Neural crest cell (in vitro differentiated cells): ENCODE data around the gene ASIC3. TPM values are rescaled to one million over a fixed set of nuclear protein-coding genes. Genes with fewer than 3 reads are reported as not detected.

Source experiments
- DNase-seq: peaks from one replicate; pipeline ENCODE4 v3.0.0; 2021; ENCODE audit warnings: low read depth, mixed read lengths, low spot score
- H3K27ac Mint-ChIP-seq: one replicate; pipeline ENCODE4 v1.8.0; 2021; ENCODE audit warnings: mild to moderate bottlenecking, mixed read lengths; ENCODE audit not compliant: unreplicated experiment
- H3K27me3 Mint-ChIP-seq: 2 replicates; pipeline ENCODE4 v1.8.0; 2021; ENCODE audit warnings: low read depth, mild to moderate bottlenecking, mixed read lengths
- H3K36me3 Mint-ChIP-seq: 2 replicates; pipeline ENCODE4 v1.8.0; 2021; ENCODE audit warnings: low read depth, mild to moderate bottlenecking, mixed read lengths
- H3K4me1 Mint-ChIP-seq: 2 replicates; pipeline ENCODE4 v1.8.0; 2021; ENCODE audit warnings: mixed read lengths
- H3K4me3 Mint-ChIP-seq: one replicate; pipeline ENCODE4 v1.8.0; 2021; ENCODE audit warnings: mild to moderate bottlenecking, mixed read lengths
- H3K9me3 Mint-ChIP-seq: 2 replicates; pipeline ENCODE4 v1.8.0; 2021; ENCODE audit warnings: mixed read lengths
- total RNA-seq: library from RNA; stranded (reverse); gene quantifications from 2 replicates; pipeline ENCODE4 v1.2.1, GENCODE V29; 2021
- TF ChIP-seq, protein P1 (sequence below): fragments of 200-600 bp; sonication (generic); conservative IDR thresholded peaks from 2 replicates; pipeline ENCODE4 v1.5.0; 2021; ENCODE audit warnings: antibody characterized with exemption, mild to moderate bottlenecking

The ASIC3 gene
- total RNA-seq, 1 donor from 2014 or later = 6.0 TPM

DNA sequence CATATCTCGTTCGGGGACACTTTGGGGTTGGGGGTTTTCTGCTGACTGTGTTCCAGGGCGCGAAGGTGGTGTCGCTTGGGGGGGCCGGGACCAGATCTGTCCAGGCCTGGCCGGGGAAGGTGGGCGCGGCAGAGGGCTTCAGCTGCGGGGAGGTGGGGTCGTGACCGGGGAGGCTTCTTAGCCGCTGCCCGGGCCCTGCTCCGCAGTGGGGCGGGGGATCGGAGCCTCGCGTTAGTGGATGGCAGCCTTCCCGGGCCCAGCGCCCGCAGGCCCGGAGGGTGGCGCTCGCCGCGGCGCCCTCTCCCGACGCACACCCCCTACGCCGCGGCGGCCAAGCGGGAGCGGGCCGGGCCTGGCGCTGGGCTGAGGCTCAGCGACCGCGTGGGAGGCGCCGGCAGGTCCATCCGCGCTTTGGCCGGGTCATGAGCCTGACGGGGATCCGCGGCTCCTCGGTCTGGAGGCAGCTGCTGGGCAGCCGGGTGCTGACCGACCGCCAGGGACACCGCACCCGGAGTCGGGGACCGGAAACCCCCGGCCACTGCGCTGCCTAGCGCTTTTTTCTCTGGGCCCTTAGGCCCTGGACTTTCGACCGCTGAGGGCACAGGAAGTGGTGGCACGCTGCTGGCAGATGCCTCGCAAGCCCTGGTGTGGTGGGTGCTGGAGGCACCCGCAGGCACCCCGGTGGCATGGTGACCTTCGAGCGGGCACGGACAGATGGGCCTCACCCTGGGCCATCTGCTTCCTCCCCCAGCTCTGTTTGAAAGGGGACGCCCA is 39.1 kb downstream of the ASIC3 start:
- Mint-ChIP-seq H3K9me3 (no peaks in the 10 kb centered on the region), H3K4me3 (peak overlapping the region; percentile 93), H3K27ac (peak overlapping the region; percentile 92), H3K27me3 (peaks cover 3% of the 10 kb centered on the region), H3K4me1 (peaks cover 43% of the 10 kb centered on the region), H3K36me3 (no peaks in the 10 kb centered on the region)
- TF ChIP-seq, protein P1, sequence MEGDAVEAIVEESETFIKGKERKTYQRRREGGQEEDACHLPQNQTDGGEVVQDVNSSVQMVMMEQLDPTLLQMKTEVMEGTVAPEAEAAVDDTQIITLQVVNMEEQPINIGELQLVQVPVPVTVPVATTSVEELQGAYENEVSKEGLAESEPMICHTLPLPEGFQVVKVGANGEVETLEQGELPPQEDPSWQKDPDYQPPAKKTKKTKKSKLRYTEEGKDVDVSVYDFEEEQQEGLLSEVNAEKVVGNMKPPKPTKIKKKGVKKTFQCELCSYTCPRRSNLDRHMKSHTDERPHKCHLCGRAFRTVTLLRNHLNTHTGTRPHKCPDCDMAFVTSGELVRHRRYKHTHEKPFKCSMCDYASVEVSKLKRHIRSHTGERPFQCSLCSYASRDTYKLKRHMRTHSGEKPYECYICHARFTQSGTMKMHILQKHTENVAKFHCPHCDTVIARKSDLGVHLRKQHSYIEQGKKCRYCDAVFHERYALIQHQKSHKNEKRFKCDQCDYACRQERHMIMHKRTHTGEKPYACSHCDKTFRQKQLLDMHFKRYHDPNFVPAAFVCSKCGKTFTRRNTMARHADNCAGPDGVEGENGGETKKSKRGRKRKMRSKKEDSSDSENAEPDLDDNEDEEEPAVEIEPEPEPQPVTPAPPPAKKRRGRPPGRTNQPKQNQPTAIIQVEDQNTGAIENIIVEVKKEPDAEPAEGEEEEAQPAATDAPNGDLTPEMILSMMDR = peak; percentile 41
- DNase-seq = no peak

DNA sequence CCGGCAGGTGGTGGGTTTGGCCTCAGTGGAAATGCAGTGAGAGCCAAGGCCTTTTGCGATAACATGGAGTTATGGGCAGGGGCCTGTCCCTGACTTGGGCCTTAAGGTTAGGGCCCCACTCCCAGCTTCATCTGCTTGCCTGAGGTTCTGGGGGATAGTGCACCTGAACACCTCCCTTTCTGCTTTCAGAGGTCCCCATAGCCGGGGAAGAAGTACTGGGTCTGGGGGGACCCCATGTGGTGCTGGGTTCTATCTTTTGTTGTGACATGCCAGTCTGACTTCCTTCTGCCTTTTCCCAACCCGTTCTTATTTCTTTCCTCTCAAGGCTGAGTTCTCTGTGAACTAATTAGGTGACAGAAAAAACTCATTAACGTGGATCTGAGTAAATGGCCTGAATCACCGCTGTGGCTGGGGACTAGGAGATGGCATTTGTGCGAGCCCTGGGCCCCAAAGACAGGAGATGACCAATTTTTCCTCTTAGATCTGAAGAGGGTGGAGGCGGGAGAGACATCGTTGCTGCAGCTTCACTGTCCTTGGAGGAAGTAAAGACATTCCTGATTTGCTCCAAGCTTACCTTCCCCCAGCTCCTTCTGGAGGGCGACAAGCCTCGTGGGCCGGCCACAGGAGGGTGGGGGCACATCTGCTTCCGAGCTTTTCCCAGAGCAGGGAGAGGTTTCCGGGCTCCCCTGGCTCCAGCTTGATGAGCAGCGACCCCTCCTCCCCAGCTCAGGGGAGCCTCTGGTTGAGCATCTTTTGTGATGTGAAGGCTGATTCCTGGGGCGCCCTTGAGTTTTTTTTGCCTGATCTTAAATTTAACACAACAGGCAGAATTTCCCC is 39.9 kb downstream of the ASIC3 start:
- no peak overlapping the region for H3K27ac Mint-ChIP-seq
- TF ChIP-seq, protein P1 = no peak
- H3K4me3 Mint-ChIP-seq = peak overlapping the region; percentile 92
- H3K27me3 Mint-ChIP-seq = peaks cover 3% of the 10 kb centered on the region
- no peak for DNase-seq
- no peaks in the 10 kb centered on the region for H3K9me3 Mint-ChIP-seq
- peaks cover 38% of the 10 kb centered on the region for H3K4me1 Mint-ChIP-seq
- H3K36me3 Mint-ChIP-seq = no peaks in the 10 kb centered on the region

DNA sequence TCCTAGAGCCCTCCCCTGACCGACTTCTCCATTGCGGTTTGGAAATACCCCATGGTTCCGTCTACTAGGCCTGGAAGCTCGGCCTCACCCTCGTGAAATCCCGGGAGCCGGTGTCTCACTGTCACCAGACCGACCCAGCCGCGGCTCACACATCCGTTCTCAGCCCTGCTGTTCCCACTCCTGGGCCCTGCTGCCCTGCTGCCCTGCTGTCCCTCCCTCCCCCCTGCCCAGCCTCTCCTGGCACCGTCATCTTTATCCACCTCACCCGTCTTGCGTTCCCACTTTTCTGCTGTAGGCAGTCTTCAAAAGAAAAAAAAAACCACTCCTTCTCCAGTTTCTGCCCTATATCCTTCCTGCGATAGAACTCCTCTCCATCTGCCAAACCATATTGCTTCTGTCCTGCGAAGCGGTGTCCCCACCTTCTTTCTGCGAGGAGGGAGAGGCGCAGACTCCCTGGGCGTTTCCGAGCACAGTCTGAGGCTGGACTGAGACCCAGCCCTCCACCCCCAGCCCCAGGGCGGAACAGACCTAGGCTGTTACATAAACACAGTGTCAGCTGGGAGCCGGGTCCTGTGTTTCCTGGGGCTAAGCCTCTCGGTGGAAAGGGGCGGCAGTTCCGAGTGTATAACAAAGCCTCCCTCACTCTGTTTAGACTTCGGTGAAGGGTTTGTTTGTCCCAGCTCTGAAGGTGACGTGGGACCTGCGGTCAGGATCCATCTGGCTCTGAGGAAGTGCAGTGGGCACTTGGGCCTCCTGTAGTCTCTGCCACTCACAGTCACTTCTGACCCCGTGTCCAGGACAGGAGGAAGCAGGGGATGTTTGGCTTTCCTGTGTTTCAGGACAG is 40.7 kb downstream of the ASIC3 start:
- no peaks in the 10 kb centered on the region for H3K36me3 Mint-ChIP-seq
- H3K9me3 Mint-ChIP-seq = no peaks in the 10 kb centered on the region
- peaks cover 3% of the 10 kb centered on the region for H3K27me3 Mint-ChIP-seq
- peak overlapping the region; percentile 92 for H3K4me3 Mint-ChIP-seq
- no peak for DNase-seq
- H3K4me1 Mint-ChIP-seq = peaks cover 38% of the 10 kb centered on the region
- H3K27ac Mint-ChIP-seq = peak overlapping the region; percentile 95
- TF ChIP-seq, protein P1 = no peak

DNA sequence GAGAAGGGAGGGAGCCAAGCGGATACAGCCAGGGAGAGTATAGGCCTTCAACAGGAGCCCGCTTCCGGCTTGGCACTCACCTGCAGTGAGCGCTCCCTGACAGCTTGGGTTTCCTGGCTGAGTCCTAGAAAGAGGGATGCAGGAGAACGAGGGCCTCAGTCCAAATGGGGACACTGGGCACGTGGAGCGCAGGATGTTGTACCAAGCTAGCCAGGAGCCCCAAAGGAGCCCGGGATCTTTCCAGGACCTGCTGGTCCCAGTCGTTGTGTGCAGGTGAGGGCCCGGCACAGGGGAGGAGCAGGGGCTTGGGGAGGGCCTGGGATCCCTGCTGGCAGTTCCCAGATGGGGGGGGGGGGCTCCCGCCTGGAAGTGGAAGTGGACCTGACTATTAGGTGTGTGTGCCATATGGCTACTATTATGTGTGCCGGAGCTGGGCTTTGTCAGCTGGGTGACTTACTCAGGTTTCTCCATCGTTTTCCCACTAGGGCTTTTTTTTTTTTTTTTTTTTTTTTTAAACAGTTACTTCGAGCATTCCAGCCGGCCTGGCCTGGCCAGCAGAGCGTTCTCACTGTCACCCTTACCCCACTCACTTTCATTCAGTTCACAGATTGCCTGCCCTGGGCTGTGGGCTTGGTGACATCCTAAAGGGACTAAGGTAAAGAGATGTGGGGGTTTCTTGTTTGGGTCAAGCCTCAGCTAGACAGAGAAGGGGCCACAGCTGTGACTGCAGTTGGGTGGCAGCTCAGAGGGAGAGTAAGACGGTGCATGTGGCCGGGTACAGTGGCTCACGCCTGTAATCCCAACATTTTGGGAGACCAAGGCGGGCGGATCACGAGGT is 41.8 kb downstream of the ASIC3 start:
- no peak for DNase-seq
- H3K27me3 Mint-ChIP-seq = peaks cover 3% of the 10 kb centered on the region
- TF ChIP-seq, protein P1 = no peak
- peaks cover 33% of the 10 kb centered on the region for H3K4me1 Mint-ChIP-seq
- H3K4me3 Mint-ChIP-seq = peak overlapping the region; percentile 92
- H3K36me3 Mint-ChIP-seq = no peaks in the 10 kb centered on the region
- no peaks in the 10 kb centered on the region for H3K9me3 Mint-ChIP-seq
- H3K27ac Mint-ChIP-seq = peak overlapping the region; percentile 95
